ENCODE data around the gene SPATA2L.
A peak's percentile ranks its signal among the peaks of the same experiment; 100 is the strongest.

The SPATA2L gene

DNA sequence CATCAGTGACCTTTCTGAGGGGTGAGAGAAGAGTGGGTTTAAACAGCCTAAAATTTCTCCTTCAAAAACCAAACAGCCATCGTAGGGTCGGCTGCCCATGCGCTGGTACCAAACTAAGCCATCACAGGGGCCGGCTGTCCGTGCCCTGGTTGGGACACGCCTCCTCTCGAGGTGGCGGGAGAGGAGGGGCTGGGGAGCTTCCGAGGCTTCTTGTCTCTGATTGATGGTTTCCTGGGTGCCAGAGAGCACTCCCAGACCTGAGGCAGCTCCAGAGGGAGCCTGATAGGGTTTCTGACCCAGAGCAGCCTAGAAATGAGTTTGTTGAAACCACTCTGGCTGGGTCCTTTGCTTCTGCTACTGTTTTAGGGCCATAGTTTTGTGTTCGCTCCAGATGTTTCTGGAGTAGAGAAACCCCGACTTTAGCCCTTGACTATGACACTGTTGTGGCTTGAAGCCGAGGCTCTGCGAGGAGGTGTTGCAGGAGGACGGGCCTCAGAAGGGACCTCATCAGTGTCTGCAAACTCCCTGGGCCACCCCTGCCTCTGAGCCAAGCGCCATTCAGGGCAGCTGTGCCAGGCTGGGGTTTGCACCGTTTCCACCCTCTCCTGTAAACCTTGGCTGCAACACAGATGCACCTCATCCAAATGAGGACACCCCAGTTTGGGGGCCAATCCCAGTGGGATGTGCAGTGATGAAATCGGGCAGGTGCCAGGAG is 26.1 kb upstream of the SPATA2L start:
- no peak for DNase-seq (ENCODE audit: low read depth in 2 of 2)

DNA sequence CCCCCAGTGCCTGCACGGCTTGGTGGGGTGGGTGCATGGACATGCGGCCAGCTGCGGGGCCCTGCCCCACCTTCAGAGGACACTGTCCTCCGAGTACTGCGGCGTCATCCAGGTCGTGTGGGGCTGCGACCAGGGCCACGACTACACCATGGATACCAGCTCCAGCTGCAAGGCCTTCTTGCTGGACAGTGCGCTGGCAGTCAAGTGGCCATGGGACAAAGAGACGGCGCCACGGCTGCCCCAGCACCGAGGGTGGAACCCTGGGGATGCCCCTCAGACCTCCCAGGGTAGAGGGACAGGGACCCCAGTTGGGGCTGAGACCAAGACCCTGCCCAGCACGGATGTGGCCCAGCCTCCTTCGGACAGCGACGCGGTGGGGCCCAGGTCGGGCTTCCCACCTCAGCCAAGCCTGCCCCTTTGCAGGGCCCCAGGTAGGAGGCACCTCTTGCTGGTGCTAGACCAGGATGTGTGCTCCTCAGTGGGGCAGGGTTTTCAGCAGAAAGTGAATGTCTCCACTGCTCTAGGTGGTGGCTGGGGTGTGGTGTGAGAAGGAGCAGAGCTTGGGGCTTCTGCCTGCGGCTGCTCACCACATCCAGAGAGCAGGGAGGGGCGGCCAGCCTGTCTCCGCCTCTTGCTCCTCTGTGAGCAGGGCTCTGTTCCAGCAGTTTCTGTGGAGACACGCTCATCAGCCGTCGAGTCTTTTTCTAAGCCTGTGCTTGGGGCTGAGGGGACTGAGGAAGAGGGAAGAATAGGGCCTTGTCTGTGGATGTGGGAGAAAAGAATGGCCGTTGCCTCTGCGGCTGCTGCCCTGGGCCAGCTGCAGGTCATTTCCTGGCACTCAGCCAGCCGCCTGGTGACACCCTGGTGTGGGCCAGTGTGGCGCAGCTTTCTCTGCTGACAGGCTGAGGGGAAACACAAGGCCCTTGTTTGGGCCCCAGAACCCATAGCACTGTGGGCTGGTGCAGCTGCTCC is 22.1 kb upstream of the SPATA2L start:
- peak; percentile 57 to 58 for DNase-seq (ENCODE audit: low read depth in 2 of 2)

DNA sequence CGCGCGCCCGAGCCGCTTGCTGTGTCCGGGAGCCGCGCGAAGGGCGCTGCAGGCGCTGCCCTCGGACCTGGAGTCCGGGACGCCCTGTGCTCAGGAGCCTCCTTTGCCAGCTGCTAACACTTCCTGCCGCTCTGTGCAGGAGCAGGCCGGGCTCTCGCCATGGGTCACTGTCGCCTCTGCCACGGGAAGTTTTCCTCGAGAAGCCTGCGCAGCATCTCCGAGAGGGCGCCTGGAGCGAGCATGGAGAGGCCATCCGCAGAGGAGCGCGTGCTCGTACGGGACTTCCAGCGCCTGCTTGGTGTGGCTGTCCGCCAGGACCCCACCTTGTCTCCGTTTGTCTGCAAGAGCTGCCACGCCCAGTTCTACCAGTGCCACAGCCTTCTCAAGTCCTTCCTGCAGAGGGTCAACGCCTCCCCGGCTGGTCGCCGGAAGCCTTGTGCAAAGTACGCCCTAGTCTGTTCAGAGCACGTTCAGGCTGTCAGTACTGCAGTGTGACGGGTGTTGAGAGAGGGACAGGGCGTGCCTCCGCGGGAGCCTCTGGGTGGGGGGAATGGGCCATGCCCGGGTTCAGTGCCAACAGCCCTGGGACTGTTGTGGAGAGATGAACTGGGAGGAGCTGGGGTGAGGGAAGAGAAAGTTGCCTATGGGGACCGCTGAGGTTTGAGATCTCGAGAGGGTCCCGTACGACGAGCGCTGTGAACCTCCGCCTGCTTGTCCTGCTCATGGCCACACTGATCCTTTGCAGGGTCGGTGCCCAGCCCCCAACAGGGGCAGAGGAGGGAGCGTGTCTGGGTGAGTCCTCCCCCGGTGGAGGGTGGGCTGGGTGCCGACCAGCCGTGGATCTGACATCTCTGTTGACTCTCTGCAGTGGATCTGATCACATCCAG is 21.1 kb upstream of the SPATA2L start:
- DNase-seq (ENCODE audit: low read depth in 2 of 2), result peak in 1 of 2 donors; percentile 30

DNA sequence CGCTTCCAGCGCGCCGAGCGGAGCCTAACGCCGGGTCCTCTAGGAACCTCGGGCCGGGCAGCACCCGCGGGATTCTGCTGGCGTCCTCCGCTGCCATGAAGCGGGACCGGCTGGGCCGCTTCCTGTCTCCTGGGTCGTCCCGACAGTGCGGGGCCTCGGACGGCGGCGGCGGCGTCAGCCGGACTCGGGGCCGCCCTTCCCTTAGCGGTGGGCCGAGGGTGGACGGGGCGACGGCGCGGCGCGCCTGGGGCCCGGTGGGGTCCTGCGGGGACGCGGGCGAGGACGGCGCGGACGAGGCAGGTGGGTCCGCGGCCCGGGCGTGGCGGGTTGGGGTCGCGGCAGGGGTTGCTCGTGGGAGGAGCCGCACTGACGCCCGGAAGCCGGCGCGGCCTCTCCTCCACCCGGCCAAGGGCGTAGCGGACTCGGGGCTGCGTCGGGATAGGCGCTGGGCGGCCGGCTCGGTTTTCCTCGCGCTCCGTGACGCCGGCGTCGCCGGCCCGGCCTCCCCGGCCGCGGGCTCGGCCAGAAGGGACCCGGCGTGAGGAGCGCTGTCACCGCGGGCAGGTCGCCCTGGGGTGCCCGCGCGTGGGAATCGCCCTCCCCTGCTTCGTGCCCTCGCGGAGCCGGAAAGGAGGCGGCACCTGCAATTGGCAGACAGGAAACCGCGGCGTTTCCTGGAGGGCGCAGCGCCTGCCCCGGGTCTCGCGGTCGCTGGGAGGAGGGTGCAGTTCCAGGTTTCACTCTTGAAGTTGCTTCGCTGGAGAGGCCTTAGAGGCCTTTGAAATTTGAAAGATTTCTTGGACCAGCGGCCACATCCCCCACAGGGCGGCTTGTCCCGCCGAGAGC is 20.3 kb upstream of the SPATA2L start:
- peak; percentile 77 to 83 for DNase-seq (ENCODE audit: low read depth in 2 of 2)

DNA sequence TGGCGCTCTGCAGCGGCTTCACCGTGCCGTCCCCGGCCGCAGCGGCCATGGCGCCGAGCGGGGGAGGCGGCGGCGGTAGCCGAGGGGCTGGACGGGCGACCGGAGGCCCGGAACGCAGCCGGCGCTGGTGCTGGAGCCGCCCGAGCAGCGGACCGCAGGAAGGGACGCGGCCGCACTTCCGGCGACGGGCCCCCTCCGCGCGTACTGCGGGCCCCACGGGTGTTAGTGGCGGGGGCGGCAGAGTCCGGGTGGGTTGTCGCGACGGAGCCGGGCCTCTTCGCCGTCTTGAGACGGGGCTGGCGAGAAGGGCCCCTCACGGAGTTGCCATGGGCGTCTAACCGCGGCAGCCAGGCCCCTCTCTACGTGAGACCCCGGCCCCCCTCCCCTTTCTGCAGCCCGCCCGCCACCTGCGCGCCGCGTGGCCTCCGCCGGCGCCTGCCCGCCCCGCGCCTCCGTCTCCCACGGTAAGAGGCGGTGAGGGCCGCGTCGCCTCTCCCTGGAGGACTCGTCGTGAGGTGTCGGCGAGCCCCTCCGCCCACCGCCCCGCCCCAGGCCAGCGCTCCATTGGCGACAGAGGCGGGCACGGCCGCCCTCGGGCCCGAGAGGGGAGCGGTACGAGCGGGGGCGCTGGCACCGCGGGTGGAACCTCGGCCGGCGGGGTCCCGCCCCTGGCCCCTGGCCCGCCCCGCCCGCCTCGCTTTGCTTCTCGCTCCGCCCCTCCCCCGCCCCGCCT is 19.5 kb upstream of the SPATA2L start, which contains the start of the genes VPS9D1 and ZNF276:
VPS9D1 (minus strand) TSS at position 86 of the 733 bp plus-strand sequence; CDS start at position 49, 37 bp downstream.
ZNF276 (plus strand) TSS at position 725 of the 733 bp plus-strand sequence. CDS start 104 bp downstream, outside the sequence.
- DNase-seq (ENCODE audit: low read depth in 2 of 2), result peak; percentile 74 to 76

- no peak for DNase-seq (ENCODE audit: low read depth in 2 of 2)
These were observed 19.0 kb upstream of the SPATA2L start for GRCh38 chr16:89720551-89720812.

DNA sequence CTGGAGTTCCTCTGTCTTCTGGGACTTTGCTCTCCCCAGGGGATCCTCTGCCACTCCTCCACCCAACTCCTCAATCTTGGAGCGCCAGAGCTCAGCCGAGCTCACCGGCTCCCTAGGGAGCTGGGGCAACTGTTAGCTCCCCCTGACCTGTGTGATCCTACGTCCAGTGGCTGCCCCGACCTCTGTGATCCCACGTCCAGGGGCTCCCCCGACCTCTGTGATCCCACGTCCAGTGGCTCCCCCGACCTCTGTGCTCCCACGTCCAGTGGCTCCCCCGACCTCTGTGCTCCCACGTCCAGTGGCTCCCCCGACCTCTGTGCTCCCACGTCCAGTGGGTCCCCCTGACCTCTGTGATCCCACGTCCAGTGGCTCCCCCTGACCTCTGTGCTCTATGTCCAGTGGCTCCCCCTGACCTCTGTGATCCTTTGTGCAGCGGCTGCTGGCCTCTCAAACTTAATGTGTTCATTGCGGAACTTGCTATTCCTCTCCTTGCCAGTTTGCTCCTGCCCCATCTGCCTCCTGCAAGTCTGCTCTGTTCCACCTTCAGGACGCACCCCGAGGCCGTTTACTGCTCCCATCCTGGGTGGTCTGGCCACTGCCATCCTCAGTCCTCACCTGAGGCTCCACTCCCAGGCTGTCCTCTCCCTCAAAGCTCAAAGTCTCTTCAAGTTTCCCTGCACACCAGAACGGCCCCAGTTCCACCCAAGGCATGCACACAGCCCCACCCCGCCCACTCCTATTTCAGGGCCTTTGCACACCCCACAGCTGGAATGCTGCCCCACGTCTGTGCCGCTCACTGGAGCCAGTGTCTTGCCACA is 16.4 kb upstream of the SPATA2L start:
- DNase-seq (ENCODE audit: low read depth in 2 of 2), result no peak

- DNase-seq (ENCODE audit: low read depth in 2 of 2), result no peak
These were observed 15.6 kb upstream of the SPATA2L start for GRCh38 chr16:89716916-89717687.

DNA sequence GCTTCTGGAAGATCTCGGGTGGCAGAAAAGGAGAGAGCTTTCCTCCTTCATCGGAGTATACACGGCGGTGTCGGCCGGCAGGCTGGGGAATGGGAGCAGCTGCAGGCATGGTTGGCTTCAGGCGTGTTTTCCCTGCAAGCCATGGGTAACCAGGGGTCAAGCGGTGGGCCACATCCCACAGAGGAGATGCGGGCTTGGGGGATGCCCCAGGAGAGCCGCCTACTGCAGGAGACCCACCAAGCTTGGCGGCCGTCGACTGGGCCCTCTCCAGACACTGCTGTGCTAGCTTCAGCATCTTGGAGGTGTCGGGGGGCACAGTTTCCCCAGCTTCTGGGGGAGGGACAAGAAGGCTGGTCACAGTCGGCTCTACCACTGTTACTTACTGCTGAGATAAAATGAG is 15.0 kb upstream of the SPATA2L start:
- DNase-seq (ENCODE audit: low read depth in 2 of 2), result no peak

DNA sequence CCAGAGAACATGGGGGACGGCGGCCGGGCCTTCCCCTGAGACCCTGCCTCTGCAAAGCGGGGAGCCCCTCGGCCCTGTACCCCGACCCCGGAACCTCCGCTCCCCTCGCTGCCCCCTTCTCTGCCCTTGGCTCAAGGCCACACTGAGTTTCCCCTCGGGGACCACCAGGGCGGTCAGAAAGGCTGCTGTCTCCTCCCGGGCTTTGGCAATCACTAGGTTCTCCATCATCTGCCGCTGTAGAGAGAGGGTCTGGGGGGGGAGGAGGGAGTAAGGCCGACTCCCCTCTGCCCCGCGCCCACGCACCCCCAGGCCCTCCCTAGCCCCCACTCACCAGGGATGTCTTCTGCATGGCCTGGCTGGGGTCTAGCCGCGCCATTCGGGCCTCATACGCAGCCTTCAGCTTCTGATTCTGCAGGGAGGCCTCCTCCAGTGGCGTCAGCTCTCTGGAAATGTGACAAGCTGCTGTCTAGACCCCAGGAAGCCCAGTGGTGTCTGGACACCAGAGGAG is 10.8 kb upstream of the SPATA2L start:
- DNase-seq (ENCODE audit: low read depth in 2 of 2), result no peak

DNA sequence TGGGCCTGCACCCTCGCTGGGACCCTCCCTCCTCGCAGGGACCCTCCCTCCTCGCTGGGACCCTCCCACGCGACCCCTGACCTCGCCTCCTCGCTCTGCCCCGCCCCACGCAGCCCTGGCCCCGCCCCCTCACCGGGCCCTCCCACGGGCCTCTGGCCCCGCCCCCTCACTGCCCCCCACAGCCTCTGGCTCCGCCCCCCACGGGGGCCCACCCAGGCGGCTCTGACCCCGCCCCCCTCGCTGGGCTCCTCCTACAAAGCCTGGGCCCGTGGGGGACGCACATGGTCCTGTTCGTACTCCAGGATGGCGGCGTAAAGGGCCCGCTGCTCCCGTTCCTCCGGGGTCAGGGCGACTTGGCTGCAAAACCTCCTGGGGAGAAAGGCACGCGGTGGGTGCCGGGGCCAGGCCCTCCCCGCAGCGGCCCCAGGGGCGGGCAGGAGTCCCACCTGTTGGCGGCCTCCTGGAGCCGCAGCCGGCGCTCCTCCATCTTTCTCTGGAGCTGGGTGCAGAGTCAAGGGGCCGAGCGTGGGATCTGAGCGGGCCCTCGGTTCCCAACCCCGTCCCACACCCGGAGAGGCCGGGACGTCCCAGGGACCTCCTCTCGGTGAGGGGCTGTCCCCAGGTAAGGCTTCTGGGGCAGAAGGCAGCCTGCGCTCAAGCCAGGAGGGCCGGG is 10.2 kb upstream of the SPATA2L start:
- DNase-seq (ENCODE audit: low read depth in 2 of 2), result peak; percentile 52 to 61

- DNase-seq (ENCODE audit: low read depth in 2 of 2), result no peak
These were observed 9.4 kb upstream of the SPATA2L start for GRCh38 chr16:89710709-89711564.

DNA sequence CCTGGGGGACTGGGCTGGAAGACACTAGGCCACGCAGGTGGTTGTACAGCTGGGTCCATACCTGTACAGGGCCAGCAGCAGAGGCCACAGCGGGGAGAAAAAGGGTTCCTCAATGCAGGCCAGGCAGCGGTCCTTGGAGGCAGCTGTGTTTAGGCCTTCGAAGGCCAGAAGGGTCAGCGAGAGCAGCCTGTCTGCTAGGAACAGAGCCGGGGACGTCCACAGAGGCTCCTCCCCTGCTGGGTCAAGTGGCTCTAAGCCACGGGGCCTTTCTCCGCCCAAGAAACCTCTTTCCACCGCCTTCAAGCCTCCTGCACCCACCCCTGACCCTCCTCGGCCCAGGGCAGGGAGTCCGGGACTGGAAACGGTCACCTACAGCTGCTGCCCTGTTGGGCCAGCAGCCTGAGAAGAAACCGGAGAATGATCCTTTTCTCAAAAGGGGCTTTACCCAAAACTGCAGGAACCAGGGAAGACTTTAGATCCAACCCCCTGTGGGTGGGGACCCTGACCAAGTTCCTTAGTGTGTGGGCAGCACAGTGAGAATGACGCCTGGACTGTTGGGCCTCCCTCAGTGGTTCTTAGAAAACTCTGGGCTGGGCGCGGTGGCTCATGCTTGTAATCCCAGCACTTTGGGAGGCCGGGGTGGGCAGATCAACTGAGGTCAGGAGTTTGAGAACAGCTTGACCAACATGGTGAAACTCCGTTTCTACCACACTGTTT is 8.4 kb upstream of the SPATA2L start:
- DNase-seq (ENCODE audit: low read depth in 2 of 2), result no peak

DNA sequence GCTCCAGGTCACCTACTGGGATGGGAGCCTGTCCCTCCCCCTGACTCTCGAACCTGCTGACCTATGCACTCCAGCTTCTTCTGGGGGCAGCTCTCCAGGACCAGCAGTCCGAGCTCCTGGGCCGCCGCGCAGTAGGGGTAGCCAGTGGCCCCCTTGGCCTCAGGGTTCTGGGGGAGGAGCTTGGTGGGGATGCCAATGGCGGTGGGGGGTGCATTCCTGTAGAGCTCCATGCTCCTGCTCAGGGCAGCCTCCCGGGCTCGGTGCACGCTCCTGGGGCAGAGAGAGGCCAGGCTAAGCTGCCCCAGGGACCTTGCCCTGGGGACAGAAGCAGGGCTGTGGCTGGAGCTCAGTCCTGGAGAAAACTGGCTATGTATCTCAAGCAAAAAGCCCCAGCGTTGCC is 7.7 kb upstream of the SPATA2L start:
- no peak for DNase-seq (ENCODE audit: low read depth in 2 of 2)

DNA sequence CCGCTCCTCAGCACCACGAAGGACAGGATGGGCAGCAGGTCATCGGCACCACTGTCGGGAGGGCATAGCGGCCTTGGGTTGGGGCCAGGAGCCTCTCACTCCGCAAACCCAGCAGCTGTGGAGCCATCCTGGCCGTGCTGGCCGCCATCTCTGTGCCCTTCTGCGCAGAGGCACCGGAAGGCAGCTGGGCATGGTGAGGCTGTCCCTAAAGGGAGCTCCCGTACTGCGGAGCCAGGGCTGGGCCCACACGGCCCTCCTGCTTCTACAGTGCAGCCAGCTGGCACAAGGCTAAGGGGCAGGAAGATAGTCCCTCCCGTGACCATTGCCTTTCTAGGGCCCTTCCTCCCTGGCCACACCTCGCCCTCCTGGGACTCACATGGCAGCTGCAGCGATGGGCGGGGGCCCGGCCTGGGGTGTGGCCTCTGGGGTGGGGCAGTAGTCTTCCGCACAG is 7.0 kb upstream of the SPATA2L start:
- no peak for DNase-seq (ENCODE audit: low read depth in 2 of 2)

GRCh38 chr16:89707695-89708094 is 6.2 kb upstream of the SPATA2L start:
- DNase-seq (ENCODE audit: low read depth in 2 of 2), result no peak

Data from activated CD8-positive, alpha-beta memory T cell treated with anti-CD3 and anti-CD28 coated beads for 4 hours (primary cell).